ENCODE data around the gene HTRA1.

Gene HTRA1

DNA sequence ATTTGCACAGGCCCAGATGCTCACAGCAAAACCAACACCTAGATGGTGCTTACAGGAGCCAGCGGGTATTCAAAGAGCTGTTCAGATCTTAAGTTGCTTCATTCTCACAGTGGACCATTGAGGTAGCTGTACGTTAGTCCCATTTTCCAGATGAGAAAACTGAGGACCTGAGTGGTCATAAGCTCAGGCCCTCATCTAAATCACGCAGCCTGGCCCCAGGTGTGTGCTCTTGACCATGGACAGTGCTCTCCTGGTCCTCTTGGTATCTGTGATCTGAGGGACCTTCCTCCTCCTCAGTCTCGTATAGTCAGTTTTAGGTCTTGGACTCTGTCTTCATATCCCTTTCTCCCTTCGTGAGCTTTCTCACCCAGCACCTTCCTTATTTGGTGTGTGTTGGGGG, 43.7 kb downstream of the HTRA1 start:
- no peaks in the 10 kb centered on the region for H3K9me3 ChIP-seq (ENCODE audit: insufficient read depth, low read length)
- H3K27ac ChIP-seq (ENCODE audit: low read depth, low read length) = no peak overlapping the region
- H4K20me1 ChIP-seq (ENCODE audit: low read depth, low read length) = no peaks in the 10 kb centered on the region

DNA sequence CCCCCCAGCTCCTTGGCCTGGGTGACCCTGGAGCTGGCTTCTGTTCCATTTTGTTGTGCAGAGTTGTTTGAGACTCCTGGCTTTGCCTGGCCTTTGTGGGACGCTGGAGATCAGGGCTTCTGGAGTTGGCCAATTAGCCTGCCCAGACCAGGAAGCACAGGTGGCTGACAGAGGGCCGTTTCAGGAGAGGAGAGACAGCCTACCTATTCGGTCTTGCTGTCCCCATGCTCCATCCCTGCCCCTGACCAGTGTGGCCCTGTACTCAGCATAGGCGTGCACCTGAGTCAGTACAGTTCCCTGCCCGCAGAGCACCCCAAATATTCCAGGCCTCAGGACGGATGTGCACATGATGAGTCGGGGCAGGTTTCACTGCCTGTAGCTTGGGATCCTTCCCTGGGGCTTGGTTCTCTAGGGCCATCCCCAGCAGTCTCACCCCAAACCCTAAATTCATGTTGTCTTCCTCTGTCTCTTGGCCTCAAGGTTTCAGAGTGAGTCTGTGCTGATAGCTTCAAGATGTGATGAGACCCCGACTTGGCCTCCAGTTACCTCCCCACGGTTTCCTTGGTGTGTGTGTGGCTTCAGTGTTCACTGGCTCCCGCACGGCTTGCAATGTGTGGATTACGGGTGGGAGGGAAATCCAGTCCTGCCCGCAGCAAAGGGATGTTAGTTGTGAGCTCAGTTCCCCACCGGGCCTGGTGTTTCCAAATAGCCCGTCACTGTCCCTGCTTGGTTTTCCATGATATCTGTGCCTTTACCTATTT, 44.7 kb downstream of the HTRA1 start:
- no peaks in the 10 kb centered on the region for H4K20me1 ChIP-seq (ENCODE audit: low read depth, low read length)
- H3K4me2 ChIP-seq (ENCODE audit: low read depth, low read length, poor library complexity, severe bottlenecking) = no peak overlapping the region
- H3K79me2 ChIP-seq (ENCODE audit: insufficient read depth, low read length) = no peaks in the 10 kb centered on the region
- H3K9me3 ChIP-seq (ENCODE audit: insufficient read depth, low read length) = no peaks in the 10 kb centered on the region
- H3F3A ChIP-seq (ENCODE audit: insufficient read depth) = no peaks in the 10 kb centered on the region
- H2AFZ ChIP-seq (ENCODE audit: low read depth, low read length, severe bottlenecking) = no peak overlapping the region
- no peaks in the 10 kb centered on the region for H3K36me3 ChIP-seq (ENCODE audit: low read length)
- no peak overlapping the region for H3K4me3 ChIP-seq (ENCODE audit: insufficient read depth, low read length, poor library complexity, severe bottlenecking)
- H3K27ac ChIP-seq (ENCODE audit: low read depth, low read length) = no peak overlapping the region
- TF ChIP-seq, protein P1, sequence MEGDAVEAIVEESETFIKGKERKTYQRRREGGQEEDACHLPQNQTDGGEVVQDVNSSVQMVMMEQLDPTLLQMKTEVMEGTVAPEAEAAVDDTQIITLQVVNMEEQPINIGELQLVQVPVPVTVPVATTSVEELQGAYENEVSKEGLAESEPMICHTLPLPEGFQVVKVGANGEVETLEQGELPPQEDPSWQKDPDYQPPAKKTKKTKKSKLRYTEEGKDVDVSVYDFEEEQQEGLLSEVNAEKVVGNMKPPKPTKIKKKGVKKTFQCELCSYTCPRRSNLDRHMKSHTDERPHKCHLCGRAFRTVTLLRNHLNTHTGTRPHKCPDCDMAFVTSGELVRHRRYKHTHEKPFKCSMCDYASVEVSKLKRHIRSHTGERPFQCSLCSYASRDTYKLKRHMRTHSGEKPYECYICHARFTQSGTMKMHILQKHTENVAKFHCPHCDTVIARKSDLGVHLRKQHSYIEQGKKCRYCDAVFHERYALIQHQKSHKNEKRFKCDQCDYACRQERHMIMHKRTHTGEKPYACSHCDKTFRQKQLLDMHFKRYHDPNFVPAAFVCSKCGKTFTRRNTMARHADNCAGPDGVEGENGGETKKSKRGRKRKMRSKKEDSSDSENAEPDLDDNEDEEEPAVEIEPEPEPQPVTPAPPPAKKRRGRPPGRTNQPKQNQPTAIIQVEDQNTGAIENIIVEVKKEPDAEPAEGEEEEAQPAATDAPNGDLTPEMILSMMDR (IDR thresholded peaks at IDR 0.05; ENCODE audit: insufficient read depth, low read length, poor library complexity, severe bottlenecking) = no peak
- TF ChIP-seq EZH2phosphoT487 (conservative IDR thresholded peaks at IDR 0.05; ENCODE audit: low read length) = no peak
- H3K9me2 ChIP-seq (replicated peaks; ENCODE audit: insufficient read depth, low read length) = no peaks in the 10 kb centered on the region
- no peak overlapping the region for H3K9ac ChIP-seq (ENCODE audit: low read length)
- H3K27me3 ChIP-seq (ENCODE audit: low read length) = no peaks in the 10 kb centered on the region

More for the DNA sequence above, 43.7 kb downstream of the HTRA1 start:
- TF ChIP-seq, protein P1 (IDR thresholded peaks at IDR 0.05; ENCODE audit: insufficient read depth, low read length, poor library complexity, severe bottlenecking) = no peak
- no peak for TF ChIP-seq EZH2phosphoT487 (conservative IDR thresholded peaks at IDR 0.05; ENCODE audit: low read length)
- no peaks in the 10 kb centered on the region for H3K79me2 ChIP-seq (ENCODE audit: insufficient read depth, low read length)
- H3K9me2 ChIP-seq (replicated peaks; ENCODE audit: insufficient read depth, low read length) = no peaks in the 10 kb centered on the region
- no peak overlapping the region for H3K4me2 ChIP-seq (ENCODE audit: low read depth, low read length, poor library complexity, severe bottlenecking)
- H3K9ac ChIP-seq (ENCODE audit: low read length) = no peak overlapping the region
- no peaks in the 10 kb centered on the region for H3F3A ChIP-seq (ENCODE audit: insufficient read depth)
- no peaks in the 10 kb centered on the region for H3K36me3 ChIP-seq (ENCODE audit: low read length)
- H3K27me3 ChIP-seq (ENCODE audit: low read length) = no peaks in the 10 kb centered on the region
- no peak overlapping the region for H3K4me3 ChIP-seq (ENCODE audit: insufficient read depth, low read length, poor library complexity, severe bottlenecking)
- no peak overlapping the region for H2AFZ ChIP-seq (ENCODE audit: low read depth, low read length, severe bottlenecking)

DNA sequence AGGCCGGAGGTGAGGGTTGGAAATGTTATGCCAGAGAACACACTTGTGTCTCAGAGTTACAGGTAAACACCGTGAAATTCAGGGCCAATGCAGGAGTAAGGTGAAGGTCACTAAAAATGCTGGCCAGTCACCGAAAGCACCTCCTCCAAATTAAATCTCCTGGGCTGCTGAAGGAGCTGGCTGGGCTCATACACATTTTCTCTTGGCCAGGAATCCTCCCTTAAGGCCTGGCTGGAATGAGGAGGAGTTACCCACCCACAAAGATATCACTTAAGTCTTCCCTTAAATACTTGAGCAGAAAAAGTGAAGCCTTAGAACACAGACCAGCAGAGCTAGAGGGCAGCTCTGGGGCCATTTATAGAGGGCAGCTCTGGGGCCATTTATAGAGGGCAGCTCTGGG, 46.3 kb downstream of the HTRA1 start:
- no peak overlapping the region for H2AFZ ChIP-seq (ENCODE audit: low read depth, low read length, severe bottlenecking)
- H3K27ac ChIP-seq (ENCODE audit: low read depth, low read length) = no peak overlapping the region
- no peak overlapping the region for H3K4me2 ChIP-seq (ENCODE audit: low read depth, low read length, poor library complexity, severe bottlenecking)
- no peaks in the 10 kb centered on the region for H3K9me2 ChIP-seq (replicated peaks; ENCODE audit: insufficient read depth, low read length)
- no peaks in the 10 kb centered on the region for H3F3A ChIP-seq (ENCODE audit: insufficient read depth)
- H4K20me1 ChIP-seq (ENCODE audit: low read depth, low read length) = no peaks in the 10 kb centered on the region
- H3K9me3 ChIP-seq (ENCODE audit: insufficient read depth, low read length) = no peaks in the 10 kb centered on the region
- no peaks in the 10 kb centered on the region for H3K79me2 ChIP-seq (ENCODE audit: insufficient read depth, low read length)
- H3K9ac ChIP-seq (ENCODE audit: low read length) = no peak overlapping the region
- no peaks in the 10 kb centered on the region for H3K27me3 ChIP-seq (ENCODE audit: low read length)
- H3K36me3 ChIP-seq (ENCODE audit: low read length) = no peaks in the 10 kb centered on the region
- no peak overlapping the region for H3K4me3 ChIP-seq (ENCODE audit: insufficient read depth, low read length, poor library complexity, severe bottlenecking)
- no peak for TF ChIP-seq EZH2phosphoT487 (conservative IDR thresholded peaks at IDR 0.05; ENCODE audit: low read length)
- TF ChIP-seq, protein P1 (IDR thresholded peaks at IDR 0.05; ENCODE audit: insufficient read depth, low read length, poor library complexity, severe bottlenecking) = no peak

Measured in SU-DHL-6 (cell line).